ENCODE measurements around the gene ADO. TPM values are rescaled to one million over a fixed set of nuclear protein-coding genes. Genes with fewer than 3 reads are reported as not detected.

Gene ADO
- total RNA-seq, 4 donors from 2014 or later, result 13.4 to 21.2 (median 17.0) TPM

DNA sequence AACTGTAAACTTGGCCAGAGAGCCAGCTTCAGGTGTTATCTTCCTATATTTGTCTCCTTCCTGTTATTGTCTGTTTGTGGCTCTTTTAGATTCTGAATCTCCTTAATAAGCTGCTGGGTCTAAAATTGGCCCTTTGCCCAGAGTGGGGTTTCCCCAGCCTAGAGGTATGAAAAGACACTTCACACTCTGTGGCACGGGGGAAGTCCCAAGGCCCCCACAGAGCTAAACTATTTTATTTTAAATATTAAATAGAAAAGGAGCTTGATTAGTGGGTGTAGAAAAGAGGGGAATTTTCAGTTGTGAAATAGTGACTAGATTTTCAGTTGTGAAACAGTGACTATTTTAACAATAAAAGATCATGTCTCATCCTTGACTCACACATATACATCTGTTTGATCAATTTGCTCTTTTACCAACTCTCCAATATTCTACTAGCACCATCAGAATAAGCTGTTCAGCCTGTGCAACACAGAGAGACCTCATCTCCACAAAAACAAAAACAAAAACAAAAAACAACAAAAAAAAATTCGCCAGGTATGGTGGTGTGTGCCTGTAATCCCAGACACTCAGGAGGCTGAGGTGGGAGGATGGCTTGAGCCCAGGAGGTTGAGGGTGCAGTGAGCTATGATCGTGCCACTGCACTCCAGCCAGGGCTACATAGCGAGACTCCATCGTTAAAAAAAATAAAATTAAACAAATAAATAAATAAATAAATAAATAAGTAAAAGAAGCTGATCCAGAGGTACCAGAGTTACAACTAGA lies 24.9 kb upstream of the ADO start:
- TF ChIP-seq CTCF (IDR thresholded peaks at IDR 0.05; ENCODE audit: low read depth), result no peak

DNA sequence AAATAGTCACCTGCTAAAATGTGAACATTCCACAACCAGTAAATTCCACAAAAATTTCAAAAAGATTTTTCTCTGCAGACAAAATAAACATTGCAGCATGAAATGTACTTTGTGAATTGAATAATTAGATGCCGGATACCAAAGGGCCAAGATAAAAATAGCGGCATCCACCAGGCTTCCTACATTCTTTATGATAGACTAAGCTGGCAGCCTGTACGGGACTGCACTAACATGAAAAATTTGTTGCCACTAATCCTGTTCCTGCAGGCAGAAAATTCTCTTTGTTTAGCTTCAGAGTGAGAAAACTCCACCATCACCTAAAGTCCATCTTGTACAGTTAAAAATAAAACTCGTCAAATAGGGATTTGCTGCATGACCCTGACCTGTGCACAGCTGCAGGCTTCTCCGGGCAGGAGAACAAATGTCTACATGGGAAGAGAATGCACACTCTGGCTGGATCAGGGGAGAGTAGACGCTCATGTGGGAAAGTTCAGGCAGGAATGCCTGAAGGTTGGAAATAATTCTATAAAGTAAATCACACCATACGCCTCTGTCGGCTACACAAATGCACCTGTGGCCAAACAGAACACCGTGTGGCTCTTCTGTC lies 15.6 kb upstream of the ADO start:
- no peak for TF ChIP-seq CTCF (IDR thresholded peaks at IDR 0.05; ENCODE audit: low read depth)

DNA sequence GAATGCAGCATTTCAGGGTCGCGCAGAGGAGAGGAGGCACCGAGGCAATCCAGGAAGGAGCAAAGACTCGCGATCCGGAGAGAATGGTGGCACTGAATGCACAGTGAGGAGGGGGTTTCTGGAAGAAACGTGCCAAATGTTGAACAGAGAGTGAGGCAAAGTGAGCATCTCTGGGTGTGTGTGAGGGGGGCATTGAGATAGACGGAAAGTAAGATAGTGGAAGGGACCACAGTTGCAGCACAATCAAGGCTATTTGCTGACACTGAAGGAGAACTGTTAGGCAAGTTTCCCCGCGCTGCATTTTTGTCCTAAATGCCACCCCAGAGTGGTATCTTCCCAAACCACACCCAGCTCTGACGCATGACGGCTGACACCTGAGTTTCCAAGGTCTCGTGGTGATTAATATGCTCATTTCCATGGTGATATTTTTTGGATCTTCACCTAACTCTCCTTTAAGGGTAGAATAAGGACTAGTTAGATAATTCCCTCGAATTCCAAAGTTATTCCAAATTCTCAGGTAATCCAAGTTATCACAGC lies 14.4 kb upstream of the ADO start:
- TF ChIP-seq CTCF (IDR thresholded peaks at IDR 0.05; ENCODE audit: low read depth), result no peak

GRCh38 chr10:62790571-62790970 lies 13.9 kb upstream of the ADO start:
- no peak for TF ChIP-seq CTCF (IDR thresholded peaks at IDR 0.05; ENCODE audit: low read depth)

GRCh38 chr10:62792261-62792660 lies 12.3 kb upstream of the ADO start:
- TF ChIP-seq CTCF (IDR thresholded peaks at IDR 0.05; ENCODE audit: low read depth), result no peak

GRCh38 chr10:62794306-62794705 lies 10.2 kb upstream of the ADO start:
- TF ChIP-seq CTCF (IDR thresholded peaks at IDR 0.05; ENCODE audit: low read depth), result no peak

DNA sequence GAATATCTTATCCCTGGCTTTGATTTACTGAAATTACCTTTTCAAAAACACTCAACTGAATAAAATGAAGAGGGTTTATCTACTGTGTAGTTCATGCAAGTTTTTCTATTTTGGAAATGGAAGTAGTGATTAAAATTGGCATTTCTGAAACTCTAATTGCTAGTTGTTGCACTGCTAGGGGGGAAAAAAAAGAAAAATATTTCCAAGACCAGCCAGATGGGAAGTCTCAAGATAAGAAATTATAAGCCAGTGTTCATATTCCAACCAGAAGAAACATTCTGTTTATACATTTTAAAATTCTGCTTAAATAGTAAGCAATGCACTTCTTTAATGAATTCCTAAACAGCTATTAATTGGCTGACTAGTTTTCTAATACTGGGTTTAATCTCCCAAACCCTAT lies 9.4 kb upstream of the ADO start:
- TF ChIP-seq CTCF (IDR thresholded peaks at IDR 0.05; ENCODE audit: low read depth), result no peak
